Measurements from ENCODE around the gene SPATA31D1. TPM values are rescaled to one million over a fixed set of nuclear protein-coding genes. Genes with fewer than 3 reads are reported as not detected.
A peak's percentile ranks its signal among the peaks of the same experiment; 100 is the strongest.

SPATA31D1 gene
- total RNA-seq, 4 donors from 2014 or later, result not detected

DNA sequence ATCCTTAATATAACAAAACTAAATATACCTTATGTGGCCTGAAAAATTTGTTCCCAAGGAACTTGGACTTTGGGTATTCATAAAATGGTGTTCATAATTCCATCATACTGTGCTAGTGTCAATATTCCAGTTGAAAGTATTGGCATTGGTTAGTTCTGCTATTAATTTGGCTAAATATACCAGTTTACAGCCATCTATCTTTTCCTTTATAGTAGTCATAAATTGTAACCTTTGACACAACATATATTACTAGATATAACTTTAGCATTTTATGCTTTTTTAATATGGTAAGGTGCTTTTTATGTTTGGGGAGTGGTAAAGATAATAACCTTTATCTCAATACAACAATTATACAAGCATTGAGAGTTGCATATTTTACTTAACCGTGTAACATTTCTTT lies 23.7 kb downstream of the SPATA31D1 start:
- Histone ChIP-seq H3K27me3 (no peaks in the 10 kb centered on the region), H3K4me1 (no peaks in the 10 kb centered on the region), H3K36me3 (no peaks in the 10 kb centered on the region), H3K4me3 (no peak overlapping the region), H3K27ac (no peak overlapping the region), H3K9me3 (peaks cover 0 to 3% (median 0%) of the 10 kb centered on the region in 4 donors)
- TF ChIP-seq, protein P1, sequence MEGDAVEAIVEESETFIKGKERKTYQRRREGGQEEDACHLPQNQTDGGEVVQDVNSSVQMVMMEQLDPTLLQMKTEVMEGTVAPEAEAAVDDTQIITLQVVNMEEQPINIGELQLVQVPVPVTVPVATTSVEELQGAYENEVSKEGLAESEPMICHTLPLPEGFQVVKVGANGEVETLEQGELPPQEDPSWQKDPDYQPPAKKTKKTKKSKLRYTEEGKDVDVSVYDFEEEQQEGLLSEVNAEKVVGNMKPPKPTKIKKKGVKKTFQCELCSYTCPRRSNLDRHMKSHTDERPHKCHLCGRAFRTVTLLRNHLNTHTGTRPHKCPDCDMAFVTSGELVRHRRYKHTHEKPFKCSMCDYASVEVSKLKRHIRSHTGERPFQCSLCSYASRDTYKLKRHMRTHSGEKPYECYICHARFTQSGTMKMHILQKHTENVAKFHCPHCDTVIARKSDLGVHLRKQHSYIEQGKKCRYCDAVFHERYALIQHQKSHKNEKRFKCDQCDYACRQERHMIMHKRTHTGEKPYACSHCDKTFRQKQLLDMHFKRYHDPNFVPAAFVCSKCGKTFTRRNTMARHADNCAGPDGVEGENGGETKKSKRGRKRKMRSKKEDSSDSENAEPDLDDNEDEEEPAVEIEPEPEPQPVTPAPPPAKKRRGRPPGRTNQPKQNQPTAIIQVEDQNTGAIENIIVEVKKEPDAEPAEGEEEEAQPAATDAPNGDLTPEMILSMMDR (IDR thresholded peaks at IDR 0.05), result no peak
- TF ChIP-seq EP300 (IDR thresholded peaks at IDR 0.05) (no peak), POLR2A (IDR thresholded peaks at IDR 0.05) (no peak)
- no peak for DNase-seq (ENCODE audit: low spot score in 2 of 2)
- 93 to 98% methylated on average over 1 of the region's 1 CpG for WGBS, 2 donors

DNA sequence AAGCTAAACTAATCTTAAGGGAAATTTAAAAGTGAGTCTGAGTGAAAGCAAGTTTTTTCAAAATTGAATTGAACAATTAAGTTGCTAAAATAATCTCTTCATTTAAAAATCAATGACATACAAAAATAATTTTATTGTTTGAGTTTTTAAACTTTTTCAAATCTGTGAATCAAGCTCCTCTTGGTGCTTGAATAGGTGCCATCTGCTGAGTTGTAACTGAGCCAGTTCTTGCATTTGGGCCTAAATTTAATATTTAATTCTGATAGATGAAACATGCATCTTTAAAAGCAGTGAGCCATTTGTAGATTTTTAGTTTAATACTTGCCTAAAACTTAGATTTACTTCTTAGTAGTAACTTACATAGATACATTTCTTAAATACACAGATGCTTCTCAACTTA lies 31.8 kb downstream of the SPATA31D1 start:
- H3K27me3 ChIP-seq, result no peaks in the 10 kb centered on the region
- H3K36me3 ChIP-seq, result no peaks in the 10 kb centered on the region
- DNase-seq (ENCODE audit: low spot score in 2 of 2), result no peak
- no peak overlapping the region for H3K4me3 ChIP-seq
- H3K9me3 ChIP-seq, result peaks cover 0 to 18% (median 0%) of the 10 kb centered on the region in 4 donors
- TF ChIP-seq EP300 (IDR thresholded peaks at IDR 0.05) (no peak), POLR2A (IDR thresholded peaks at IDR 0.05) (no peak)
- TF ChIP-seq, protein P1 (IDR thresholded peaks at IDR 0.05), result no peak
- H3K4me1 ChIP-seq, result no peaks in the 10 kb centered on the region
- no peak overlapping the region for H3K27ac ChIP-seq

DNA sequence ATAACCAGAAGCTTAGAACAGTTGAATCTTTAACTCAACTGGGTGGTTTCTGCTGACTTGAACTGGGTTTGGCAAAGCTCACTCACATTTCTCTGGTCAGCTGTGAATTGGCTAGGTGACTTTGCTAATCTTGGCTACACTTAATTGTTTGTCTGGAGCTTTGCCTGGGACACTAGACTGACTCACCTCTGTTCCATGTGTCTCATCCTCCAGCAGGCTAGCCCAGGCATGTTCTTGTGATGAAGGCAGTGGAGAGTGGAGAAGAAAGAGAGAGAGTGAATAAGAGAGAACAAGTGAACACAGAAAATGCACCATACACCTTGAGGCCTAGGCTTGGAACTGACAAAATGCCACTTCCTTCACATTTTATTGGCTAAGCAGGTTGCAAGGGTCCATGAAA lies 32.6 kb downstream of the SPATA31D1 start:
- no peaks in the 10 kb centered on the region for H3K4me1 ChIP-seq
- H3K9me3 ChIP-seq, result peaks cover 0 to 18% (median 0%) of the 10 kb centered on the region in 4 donors
- no peak overlapping the region for H3K27ac ChIP-seq
- peak in 1 of 2 donors; percentile 38 for DNase-seq (ENCODE audit: low spot score in 2 of 2)
- H3K4me3 ChIP-seq, result no peak overlapping the region
- TF ChIP-seq EP300 (IDR thresholded peaks at IDR 0.05) (no peak), POLR2A (IDR thresholded peaks at IDR 0.05) (no peak)
- TF ChIP-seq, protein P1 (IDR thresholded peaks at IDR 0.05), result no peak
- H3K36me3 ChIP-seq, result no peaks in the 10 kb centered on the region
- no peaks in the 10 kb centered on the region for H3K27me3 ChIP-seq

DNA sequence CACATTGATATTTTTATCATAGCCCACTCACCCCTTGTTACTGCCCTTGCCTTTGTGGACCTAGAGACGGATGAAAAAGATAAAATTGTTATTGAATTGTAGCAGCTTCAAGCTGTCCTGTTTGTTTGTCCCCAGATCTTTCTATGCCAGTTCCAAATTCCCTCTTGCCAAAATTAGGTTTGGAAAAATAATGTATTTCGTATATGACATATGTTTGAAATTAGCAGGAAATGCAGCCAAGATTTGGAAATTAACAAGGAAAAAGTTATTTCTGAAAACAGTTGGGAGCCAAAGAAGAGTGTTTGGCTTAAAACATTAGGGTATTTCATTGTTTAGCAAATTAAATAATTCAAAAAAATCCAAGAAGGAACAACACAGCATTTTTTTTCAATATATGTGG lies 33.5 kb downstream of the SPATA31D1 start:
- Histone ChIP-seq H3K27me3 (no peaks in the 10 kb centered on the region), H3K4me3 (no peak overlapping the region), H3K27ac (no peak overlapping the region), H3K4me1 (no peaks in the 10 kb centered on the region), H3K36me3 (no peaks in the 10 kb centered on the region), H3K9me3 (peaks cover 0 to 18% (median 0%) of the 10 kb centered on the region in 4 donors)
- TF ChIP-seq POLR2A (IDR thresholded peaks at IDR 0.05) (no peak), EP300 (IDR thresholded peaks at IDR 0.05) (no peak)
- TF ChIP-seq, protein P1 (IDR thresholded peaks at IDR 0.05), result no peak
- DNase-seq (ENCODE audit: low spot score in 2 of 2), result no peak
- WGBS, 2 donors, result 48 to 56% methylated on average over 2 of the region's 2 CpGs

DNA sequence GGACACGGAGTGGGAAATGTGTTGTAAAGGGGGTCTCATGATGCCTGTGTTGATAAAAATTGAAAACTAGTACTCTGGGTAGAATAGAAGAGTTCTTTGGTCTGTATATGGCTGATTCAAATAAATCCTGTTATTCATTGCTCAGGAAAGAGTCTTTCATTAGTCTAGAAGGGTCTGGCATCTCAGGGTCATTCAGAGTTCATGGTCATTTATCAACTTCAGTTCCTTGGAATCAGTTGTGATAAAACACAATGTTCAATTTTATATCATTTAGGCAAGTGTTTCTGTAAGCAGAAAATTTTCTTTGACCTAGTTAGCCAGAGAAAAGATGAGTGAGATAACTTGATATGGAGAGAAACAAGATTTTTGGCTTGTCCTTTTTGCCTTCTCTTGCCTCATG lies 36.3 kb downstream of the SPATA31D1 start:
- no peaks in the 10 kb centered on the region for H3K36me3 ChIP-seq
- no peak overlapping the region for H3K4me3 ChIP-seq
- H3K4me1 ChIP-seq, result no peaks in the 10 kb centered on the region
- H3K27ac ChIP-seq, result no peak overlapping the region
- 48 to 70% methylated on average over 1 of the region's 1 CpG for WGBS, 2 donors
- H3K9me3 ChIP-seq, result no peaks in the 10 kb centered on the region
- TF ChIP-seq, protein P1 (IDR thresholded peaks at IDR 0.05), result no peak
- TF ChIP-seq POLR2A (IDR thresholded peaks at IDR 0.05), result no peak
- TF ChIP-seq EP300 (IDR thresholded peaks at IDR 0.05), result no peak
- DNase-seq (ENCODE audit: low spot score in 2 of 2), result no peak
- H3K27me3 ChIP-seq, result no peaks in the 10 kb centered on the region

Data from tibial nerve (tissue), 4 donors.